Choroid plexus epithelial cell (primary cell): ENCODE measurements around the gene CRYL1.

ENCODE experiments used
- DNase-seq: peaks from one replicate; pipeline ENCODE4 v3.0.0-alpha.2; 2010; ENCODE audit warnings: low read depth
- H3K4me3 ChIP-seq: 2 replicates; pipeline ENCODE4 v1.5.1; 2011; ENCODE audit warnings: low read depth, mild to moderate bottlenecking, control low read depth, low read length, moderate library complexity
- TF ChIP-seq, protein P1 (sequence below): conservative IDR thresholded peaks from 2 replicates; pipeline ENCODE4 v1.5.1; 2011; ENCODE audit warnings: low read depth, mild to moderate bottlenecking, control low read depth, inconsistent platforms, low read length, moderate library complexity

The CRYL1 gene

DNA sequence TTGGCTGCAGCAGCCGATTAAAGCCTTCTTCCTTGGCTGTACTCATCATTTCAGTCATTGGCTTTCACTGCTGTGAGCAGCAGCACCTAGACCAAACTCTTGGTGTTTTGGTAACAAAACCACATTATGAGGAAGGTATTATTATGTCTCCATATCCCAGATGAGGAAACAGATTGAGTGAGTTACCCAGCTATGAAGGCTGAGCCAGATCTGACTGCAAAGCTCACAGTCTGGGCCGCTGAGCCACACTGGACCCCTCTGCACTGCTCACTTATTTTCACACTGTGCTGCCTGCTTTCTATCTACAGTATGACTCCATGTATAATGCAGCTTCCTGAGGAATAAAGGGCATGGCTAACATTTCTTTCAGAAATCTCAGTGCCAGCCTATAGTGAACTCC, 24.5 kb downstream of the CRYL1 start:
- DNase-seq, result no peak
- no peak overlapping the region for H3K4me3 ChIP-seq
- TF ChIP-seq, protein P1, sequence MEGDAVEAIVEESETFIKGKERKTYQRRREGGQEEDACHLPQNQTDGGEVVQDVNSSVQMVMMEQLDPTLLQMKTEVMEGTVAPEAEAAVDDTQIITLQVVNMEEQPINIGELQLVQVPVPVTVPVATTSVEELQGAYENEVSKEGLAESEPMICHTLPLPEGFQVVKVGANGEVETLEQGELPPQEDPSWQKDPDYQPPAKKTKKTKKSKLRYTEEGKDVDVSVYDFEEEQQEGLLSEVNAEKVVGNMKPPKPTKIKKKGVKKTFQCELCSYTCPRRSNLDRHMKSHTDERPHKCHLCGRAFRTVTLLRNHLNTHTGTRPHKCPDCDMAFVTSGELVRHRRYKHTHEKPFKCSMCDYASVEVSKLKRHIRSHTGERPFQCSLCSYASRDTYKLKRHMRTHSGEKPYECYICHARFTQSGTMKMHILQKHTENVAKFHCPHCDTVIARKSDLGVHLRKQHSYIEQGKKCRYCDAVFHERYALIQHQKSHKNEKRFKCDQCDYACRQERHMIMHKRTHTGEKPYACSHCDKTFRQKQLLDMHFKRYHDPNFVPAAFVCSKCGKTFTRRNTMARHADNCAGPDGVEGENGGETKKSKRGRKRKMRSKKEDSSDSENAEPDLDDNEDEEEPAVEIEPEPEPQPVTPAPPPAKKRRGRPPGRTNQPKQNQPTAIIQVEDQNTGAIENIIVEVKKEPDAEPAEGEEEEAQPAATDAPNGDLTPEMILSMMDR, result no peak

DNA sequence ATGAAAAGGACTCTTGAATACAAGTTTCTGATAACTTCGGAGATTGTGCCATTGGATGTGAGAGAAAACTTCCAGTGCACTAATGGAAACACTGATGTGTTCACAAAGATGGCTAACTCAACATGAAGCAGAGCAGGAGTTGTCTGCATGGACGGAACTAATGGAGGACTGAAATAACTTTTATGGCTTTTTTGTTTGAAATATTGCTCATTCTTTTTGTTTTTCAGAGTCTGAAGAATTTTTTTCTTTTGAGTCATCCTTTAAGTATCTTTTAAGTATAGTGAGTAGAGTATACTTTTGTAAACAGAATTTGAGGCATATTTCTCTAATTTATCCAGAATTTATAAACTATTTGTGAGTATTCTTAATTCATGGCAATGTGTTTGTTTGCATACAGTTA, 25.7 kb downstream of the CRYL1 start:
- TF ChIP-seq, protein P1, result no peak
- DNase-seq, result no peak
- no peak overlapping the region for H3K4me3 ChIP-seq

DNA sequence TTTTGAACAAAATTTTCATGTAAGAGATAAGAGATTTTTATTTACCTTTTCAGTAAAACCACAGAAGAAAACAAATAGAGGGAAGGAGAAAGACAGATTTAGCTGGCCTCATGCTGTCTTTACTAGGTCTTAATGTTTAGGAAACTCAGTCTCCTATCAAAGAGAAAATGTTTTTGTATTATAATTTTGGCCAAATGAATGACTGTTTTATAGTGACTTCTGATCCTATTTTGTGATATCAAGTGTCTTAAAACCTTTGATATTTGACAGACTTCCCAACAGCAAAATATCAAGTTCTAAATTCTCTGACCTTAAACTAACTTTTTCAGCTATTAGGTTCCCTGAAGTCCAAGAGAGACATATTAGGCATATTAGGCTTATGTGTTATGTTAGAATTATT, 27.0 kb downstream of the CRYL1 start:
- TF ChIP-seq, protein P1, result no peak
- DNase-seq, result no peak
- H3K4me3 ChIP-seq, result no peak overlapping the region

DNA sequence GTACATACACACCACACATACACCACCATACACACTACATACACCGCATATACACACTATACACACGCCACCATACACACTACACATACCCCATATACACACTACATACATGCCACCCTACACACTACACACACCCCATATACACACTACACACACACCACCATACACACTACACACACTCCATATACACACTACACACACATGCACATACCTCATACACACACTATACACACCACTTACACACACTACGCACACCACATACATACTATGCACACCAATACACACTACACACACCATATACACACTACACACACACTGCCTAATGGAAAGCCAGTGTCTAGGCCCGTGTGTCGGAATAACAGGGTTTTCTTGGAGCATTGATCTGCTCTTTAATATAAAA, 27.5 kb downstream of the CRYL1 start:
- no peak overlapping the region for H3K4me3 ChIP-seq
- TF ChIP-seq, protein P1, result no peak
- no peak for DNase-seq

DNA sequence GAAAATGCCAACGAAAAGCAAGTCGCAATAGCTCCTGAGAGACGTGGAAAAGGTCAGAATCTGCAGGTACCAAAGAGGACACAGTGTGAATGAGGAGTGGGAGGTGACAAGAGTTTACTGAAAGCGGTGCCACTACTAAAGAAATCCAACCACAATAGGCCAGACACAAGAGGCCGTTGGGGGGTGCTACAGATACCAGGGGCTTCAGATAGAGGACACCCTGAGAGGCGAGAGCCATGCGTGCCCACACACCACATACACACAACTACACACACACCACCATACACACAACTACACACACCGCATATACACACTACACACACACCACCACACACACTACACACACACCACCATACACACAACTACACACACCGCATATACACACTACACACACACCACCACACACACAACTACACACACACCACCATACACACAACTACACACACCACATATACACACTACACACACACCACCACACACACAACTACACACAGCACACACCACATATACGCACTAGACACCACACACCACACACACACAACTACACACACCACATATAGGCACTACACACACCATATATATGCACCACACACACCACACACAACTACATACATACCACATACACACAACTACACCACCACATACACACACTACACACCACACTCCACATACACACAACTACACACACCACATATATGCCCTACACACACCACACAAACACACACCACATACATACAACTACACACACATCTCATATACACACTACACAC, 28.5 kb downstream of the CRYL1 start:
- DNase-seq, result no peak
- H3K4me3 ChIP-seq, result no peak overlapping the region
- TF ChIP-seq, protein P1, result no peak

DNA sequence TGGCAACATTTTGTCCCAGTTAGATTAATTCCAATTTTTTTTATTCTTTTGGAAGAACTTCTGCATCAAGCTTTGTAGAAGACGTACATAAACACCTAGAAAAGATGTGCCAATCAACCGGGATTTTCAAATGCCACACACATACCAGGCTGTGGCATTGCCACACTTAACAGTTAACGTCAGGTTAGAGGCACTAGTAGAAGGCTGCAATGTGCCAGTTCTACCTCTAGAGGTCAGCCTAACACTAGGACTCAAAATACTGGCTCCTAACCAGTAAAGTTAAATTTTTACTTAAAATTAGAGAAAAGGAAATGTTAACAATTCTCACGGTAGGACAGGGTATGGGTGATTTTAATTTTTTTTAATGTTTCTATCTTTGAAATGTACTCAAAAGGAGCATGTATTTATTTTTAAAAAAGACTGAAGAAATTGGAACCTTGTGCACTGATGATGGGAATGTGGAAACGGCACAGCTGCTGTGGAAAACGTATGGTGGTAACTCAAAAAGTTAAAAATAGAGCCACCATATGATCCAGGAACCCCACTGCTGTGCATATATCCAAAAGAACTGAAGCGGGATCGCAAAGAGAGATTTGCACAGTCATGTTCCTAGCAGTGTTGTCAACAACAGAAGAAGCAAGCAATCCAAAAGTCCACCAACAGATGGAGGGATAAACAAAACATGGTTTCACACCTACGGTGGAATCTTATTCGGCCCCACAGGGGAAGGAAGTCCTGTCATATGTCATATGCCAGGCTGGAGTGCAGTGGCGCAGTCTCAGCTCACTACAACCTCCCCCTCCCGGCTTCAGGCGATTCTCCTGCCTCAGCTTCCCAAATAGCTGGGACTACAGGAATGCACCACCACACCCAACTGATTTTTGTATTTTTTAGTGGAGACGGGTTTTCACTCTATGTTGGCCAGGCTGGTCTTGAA, 30.3 kb downstream of the CRYL1 start:
- DNase-seq, result peak; percentile 79
- H3K4me3 ChIP-seq, result peak overlapping the region; percentile 32
- TF ChIP-seq, protein P1, result peak; percentile 94
